HG02885 (cell line): Measurements from ENCODE around the gene MPHOSPH6.
"Not testable (repeated sequence)": the region's sequence is repeated elsewhere in the genome, so short reads cannot be mapped to it uniquely, and the experiment has no call there.

Experiments used
- ATAC-seq: cut with Tn5 transposase; IDR thresholded peaks from one replicate; pipeline ENCODE4 v1.9.1; 2021; ENCODE audit warnings: mild to moderate bottlenecking; ENCODE audit not compliant: unreplicated experiment, poor library complexity

MPHOSPH6 gene

GRCh38 chr16:82133798-82134197 is 36.2 kb downstream of the MPHOSPH6 start:
- ATAC-seq = no peak

GRCh38 chr16:82129881-82130280 is 40.1 kb downstream of the MPHOSPH6 start:
- ATAC-seq = no peak

- ATAC-seq = no peak
These were observed 45.4 kb downstream of the MPHOSPH6 start for GRCh38 chr16:82124651-82125050.

- ATAC-seq = no peak
These were observed 50.6 kb downstream of the MPHOSPH6 start for GRCh38 chr16:82119405-82119804.

- no peak for ATAC-seq
These were observed 51.3 kb downstream of the MPHOSPH6 start for GRCh38 chr16:82118749-82119148.

- no peak for ATAC-seq
These were observed 53.5 kb downstream of the MPHOSPH6 start for GRCh38 chr16:82116535-82116934.

- no peak for ATAC-seq
These were observed 56.3 kb downstream of the MPHOSPH6 start for GRCh38 chr16:82113741-82114140.

GRCh38 chr16:82111944-82112343 is 58.1 kb downstream of the MPHOSPH6 start:
- ATAC-seq = no peak

GRCh38 chr16:82109266-82109665 is 60.8 kb downstream of the MPHOSPH6 start:
- not testable (repeated sequence) for ATAC-seq

GRCh38 chr16:82108774-82109173 is 61.2 kb downstream of the MPHOSPH6 start:
- no peak for ATAC-seq

- no peak for ATAC-seq
These were observed 61.9 kb downstream of the MPHOSPH6 start for GRCh38 chr16:82108100-82108499.

- no peak for ATAC-seq
These were observed 64.9 kb downstream of the MPHOSPH6 start for GRCh38 chr16:82105107-82105506.
